ENCODE measurements around the gene NCK1. TPM values are rescaled to one million over a fixed set of nuclear protein-coding genes. Genes with fewer than 3 reads are reported as not detected.

NCK1 gene
- total and polyA plus RNA-seq, 10 of the 15 experiments (the other 5 are each of a cell fraction or from before 2014, with no cell fraction given) = 15.6 to 33.4 (median 25.0) TPM

DNA sequence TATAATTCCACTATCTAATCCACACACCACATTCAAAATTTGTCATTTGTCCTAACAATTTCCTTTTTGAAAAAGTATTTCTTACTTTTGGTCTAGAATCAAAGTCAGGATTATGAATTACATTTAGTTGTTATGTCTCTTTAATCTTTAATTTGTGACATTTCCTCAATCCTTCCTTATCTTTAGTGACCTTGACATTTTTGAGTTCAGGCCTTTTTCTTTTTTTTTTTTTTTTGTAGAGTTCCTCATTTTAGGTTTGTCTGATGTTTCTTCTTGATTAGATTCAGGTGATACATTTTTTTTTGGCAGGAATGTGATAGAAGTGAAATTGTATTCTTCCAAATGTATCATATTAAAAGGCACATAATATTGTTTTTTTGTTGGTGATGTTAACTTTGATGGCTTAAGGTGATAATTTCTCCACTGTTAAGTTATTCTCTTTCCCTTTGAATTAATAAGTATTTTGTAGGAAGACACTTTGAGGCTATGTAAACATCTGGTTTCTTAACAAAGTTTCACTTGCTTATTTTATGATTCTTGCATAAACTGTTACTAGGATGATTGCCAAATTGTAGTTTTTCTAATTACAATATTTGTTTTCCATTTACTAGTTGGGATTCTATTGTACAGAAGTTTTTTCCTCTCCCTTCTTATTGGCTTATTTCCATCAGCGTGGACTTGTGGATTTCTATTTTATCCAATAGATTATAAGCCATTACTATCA, 26.8 kb upstream of the NCK1 start (continued):
- TF ChIP-seq ZNF217 (IDR thresholded peaks at IDR 0.05) = no peak
- no peak for TF ChIP-seq IKZF2 (IDR thresholded peaks at IDR 0.05)

GRCh38 chr3:136835813-136836510, 26.0 kb upstream of the NCK1 start:
- H3K4me1 ChIP-seq (ENCODE audit: control insufficient read depth, insufficient read depth, low read length) = no peaks in the 10 kb centered on the region
- no peak overlapping the region for H3K27ac ChIP-seq (ENCODE audit: control insufficient read depth, insufficient read depth)
- no peak for ATAC-seq
- 82% methylated on average over 2 of the region's 3 CpGs for WGBS (ENCODE audit: insufficient coverage, insufficient replicate concordance, low lambda C conversion rate, missing lambda C conversion rate)
- SMC1A ChIA-PET (ENCODE audit: uncharacterized antibody, unreplicated experiment) = interaction anchor here (1.1 to 1.2 kb wide), 2 partner anchors 11 to 22 kb away, joined by 3 read pairs; no protein-coding TSS in a partner anchor
- no peak for DNase-seq (ENCODE audit: low read depth, low spot score)
- H3K79me2 ChIP-seq (ENCODE audit: control insufficient read depth, insufficient read depth, low read length) = no peaks in the 10 kb centered on the region
- H3K4me3 ChIP-seq = no peak overlapping the region
- RAD21 ChIA-PET (ENCODE audit: unreplicated experiment) = interaction anchor here (1.1 kb wide), 1 partner anchor 83 kb away, joined by 4 read pairs; the partner anchor contains the start of gene STAG1
- POLR2A ChIA-PET = interaction anchor here (0.5 kb wide), 1 partner anchor 1662 kb away, joined by 3 read pairs; no protein-coding TSS in a partner anchor
- H3K27me3 ChIP-seq (replicated peaks in 1 of 2; ENCODE audit: control insufficient read depth in 2 of 2, insufficient read depth in 2 of 2, low read length in 1 of 2) = no peaks in the 10 kb centered on the region
- H4K20me1 ChIP-seq (ENCODE audit: control insufficient read depth, insufficient read depth) = no peaks in the 10 kb centered on the region
- intact Hi-C loops (cut with micrococcal nuclease; ENCODE audit: unreplicated experiment) (no loop called here), in situ Hi-C loops (cut with MboI) (no loop called here)
- BruUV-seq (replicated peaks) = no TSS peak
- CTCF ChIA-PET = interaction anchor here (1.1 kb wide), 1 partner anchor 84 kb away, joined by 3 read pairs; no protein-coding TSS in a partner anchor
- H3K9ac ChIP-seq (ENCODE audit: control insufficient read depth, insufficient read depth, low read length) = no peak overlapping the region
- H2AFZ ChIP-seq (ENCODE audit: control insufficient read depth, low read depth, low read length) = no peak overlapping the region
- H3K9me3 ChIP-seq (replicated peaks; ENCODE audit: control insufficient read depth, insufficient read depth, low read length) = no peaks in the 10 kb centered on the region
- H3K4me2 ChIP-seq (ENCODE audit: control insufficient read depth, insufficient read depth) = no peak overlapping the region
- FAIRE-seq = no peak
- no peaks in the 10 kb centered on the region for H3K36me3 ChIP-seq (ENCODE audit: control insufficient read depth in 2 of 2, insufficient read depth in 2 of 2, low read length in 1 of 2)
- TF ChIP-seq RBBP5 (conservative IDR thresholded peaks at IDR 0.05) (no peak), RB1 (IDR thresholded peaks at IDR 0.05; ENCODE audit: borderline replicate concordance) (no peak), CBX5 (IDR thresholded peaks at IDR 0.05; ENCODE audit: low read depth) (no peak), ESRRA (IDR thresholded peaks at IDR 0.05; ENCODE audit: low read length) (no peak), SIX5 (IDR thresholded peaks at IDR 0.05; ENCODE audit: low read depth, low read length, severe bottlenecking) (no peak), TCF12 (IDR thresholded peaks at IDR 0.05; ENCODE audit: low read depth, low read length) (no peak), EP300 (IDR thresholded peaks at IDR 0.05; ENCODE audit: borderline replicate concordance in 1 of 2, control insufficient read depth in 1 of 2, low read depth in 2 of 2, low read length in 2 of 2) (no peak), TCF7 (IDR thresholded peaks at IDR 0.05; ENCODE audit: borderline replicate concordance) (no peak), LARP7 (IDR thresholded peaks at IDR 0.05) (no peak), NFYB (IDR thresholded peaks at IDR 0.05; ENCODE audit: insufficient read depth, low read depth, low read length) (no peak), KAT2A (conservative IDR thresholded peaks at IDR 0.05; ENCODE audit: control insufficient read depth, low read depth, low read length) (no peak), ATF7 (IDR thresholded peaks at IDR 0.05; ENCODE audit: low read depth) (no peak), TARDBP (IDR thresholded peaks at IDR 0.05; ENCODE audit: borderline replicate concordance) (no peak), CREM (IDR thresholded peaks at IDR 0.05; ENCODE audit: low read depth) (no peak), KLF5 (IDR thresholded peaks at IDR 0.05; ENCODE audit: partially characterized antibody) (no peak)
- TF ChIP-seq, protein P1, sequence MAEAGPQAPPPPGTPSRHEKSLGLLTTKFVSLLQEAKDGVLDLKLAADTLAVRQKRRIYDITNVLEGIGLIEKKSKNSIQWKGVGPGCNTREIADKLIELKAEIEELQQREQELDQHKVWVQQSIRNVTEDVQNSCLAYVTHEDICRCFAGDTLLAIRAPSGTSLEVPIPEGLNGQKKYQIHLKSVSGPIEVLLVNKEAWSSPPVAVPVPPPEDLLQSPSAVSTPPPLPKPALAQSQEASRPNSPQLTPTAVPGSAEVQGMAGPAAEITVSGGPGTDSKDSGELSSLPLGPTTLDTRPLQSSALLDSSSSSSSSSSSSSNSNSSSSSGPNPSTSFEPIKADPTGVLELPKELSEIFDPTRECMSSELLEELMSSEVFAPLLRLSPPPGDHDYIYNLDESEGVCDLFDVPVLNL (IDR thresholded peaks at IDR 0.05; ENCODE audit: low read depth, low read length) = no peak
- TF ChIP-seq, protein P2, sequence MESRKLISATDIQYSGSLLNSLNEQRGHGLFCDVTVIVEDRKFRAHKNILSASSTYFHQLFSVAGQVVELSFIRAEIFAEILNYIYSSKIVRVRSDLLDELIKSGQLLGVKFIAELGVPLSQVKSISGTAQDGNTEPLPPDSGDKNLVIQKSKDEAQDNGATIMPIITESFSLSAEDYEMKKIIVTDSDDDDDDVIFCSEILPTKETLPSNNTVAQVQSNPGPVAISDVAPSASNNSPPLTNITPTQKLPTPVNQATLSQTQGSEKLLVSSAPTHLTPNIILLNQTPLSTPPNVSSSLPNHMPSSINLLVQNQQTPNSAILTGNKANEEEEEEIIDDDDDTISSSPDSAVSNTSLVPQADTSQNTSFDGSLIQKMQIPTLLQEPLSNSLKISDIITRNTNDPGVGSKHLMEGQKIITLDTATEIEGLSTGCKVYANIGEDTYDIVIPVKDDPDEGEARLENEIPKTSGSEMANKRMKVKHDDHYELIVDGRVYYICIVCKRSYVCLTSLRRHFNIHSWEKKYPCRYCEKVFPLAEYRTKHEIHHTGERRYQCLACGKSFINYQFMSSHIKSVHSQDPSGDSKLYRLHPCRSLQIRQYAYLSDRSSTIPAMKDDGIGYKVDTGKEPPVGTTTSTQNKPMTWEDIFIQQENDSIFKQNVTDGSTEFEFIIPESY (IDR thresholded peaks at IDR 0.05) = no peak

Data from GM12878 (cell line).